GM12892 (cell line): ENCODE data around the gene MYO18B.

Experiments
- POLR2A ChIP-seq: IDR thresholded peaks from 2 replicates; pipeline ENCODE4 v1.6.1; 2011; ENCODE audit warnings: low read depth, low read length, control low read depth
- POLR2AphosphoS5 ChIP-seq: IDR thresholded peaks from 2 replicates; pipeline ENCODE4 v1.6.1; 2011; ENCODE audit warnings: low read depth, low read length, control low read depth
- TAF1 ChIP-seq: IDR thresholded peaks from 2 replicates; pipeline ENCODE4 v1.6.1; 2011; ENCODE audit warnings: low read depth, mild to moderate bottlenecking, control low read depth, low read length, borderline replicate concordance

GRCh38 chr22:25739659-25740344 lies 2.2 kb upstream of the MYO18B start:
- TF ChIP-seq POLR2AphosphoS5 = no peak
- no peak for TF ChIP-seq POLR2A
- TF ChIP-seq TAF1 = no peak
